K562 (cell line): ENCODE data around the gene SNX33. TPM values are rescaled to one million over a fixed set of nuclear protein-coding genes. Genes with fewer than 3 reads are reported as not detected.

Source experiments
- ATAC-seq: fragments of 200-7000 bp; cut with Tn5 transposase; 3 replicates; pipeline ENCODE4 v1.9.1; 2020; ENCODE audit warnings: moderate library complexity
- BruUV-seq: library from RNA; stranded (reverse); fragments of 400-500 nt; replicated peaks from 2 replicates; lab custom pipeline; 2021; lab: Mats Ljungman, UMichigan
- CTCF ChIA-PET: fragments of 300-600 bp; formaldehyde crosslinking; extraction: SDS; loops from one replicate; lab custom pipeline; 2021; ENCODE audit warnings: low intra/inter-chr PET ratio; lab: Yijun Ruan, JAX
- POLR2A ChIA-PET: fragments of 300-600, 350-650 bp; sonication (Branson Sonifier 250); formaldehyde crosslinking; extraction: SDS; loops from one replicate; lab custom pipeline; 2021; ENCODE audit warnings: antibody characterized with exemption, inconsistent platforms; lab: Yijun Ruan, JAX
- DNase-seq, 4 experiments: peaks; one replicate each; pipeline versions ENCODE4 v3.0.0 to v3.0.0-alpha.2; 2011 to 2018; ENCODE audit warnings: low spot score in 3 of 4, mixed read lengths in 3 of 4; ENCODE audit errors: extremely low read depth in 1 of 4
- FAIRE-seq: peaks from 2 replicates; lab custom pipeline; 2011; peaks lifted over from hg19 to GRCh38; lab: Jason Lieb, UNC
- H2AFZ ChIP-seq: 2 replicates; pipeline ENCODE4 v1.6.0; 2011; ENCODE audit warnings: low read depth, low read length, control low read depth, inconsistent platforms
- H3K27ac ChIP-seq: fragments of 200-600 bp; 3 replicates; pipeline ENCODE4 v1.8.0; 2011; ENCODE audit warnings: low read depth, mild to moderate bottlenecking, control low read depth, inconsistent platforms, low read length, moderate library complexity, mixed read lengths; ENCODE audit errors: extremely low read depth
- H3K27me3 ChIP-seq, 2 experiments: fragments of 300-600 bp in 1 of 2; 2 replicates in 1 of 2; 3 replicates in 1 of 2; pipeline versions ENCODE4 v1.6.0 to v1.8.0; 2011; ENCODE audit warnings: inconsistent platforms in 2 of 2, low read length in 2 of 2, mild to moderate bottlenecking in 1 of 2, mixed read lengths in 1 of 2, moderate library complexity in 1 of 2; ENCODE audit not compliant: control insufficient read depth in 2 of 2, insufficient read depth in 2 of 2
- H3K36me3 ChIP-seq: fragments of 300-600 bp; 3 replicates; pipeline ENCODE4 v1.8.0; 2011; ENCODE audit warnings: mild to moderate bottlenecking, low read length, inconsistent platforms; ENCODE audit not compliant: control insufficient read depth, insufficient read depth
- H3K4me1 ChIP-seq, 2 experiments: fragments of 200-600 bp in 1 of 2; replicated peaks in 1 of 2; 2 replicates in 1 of 2; 3 replicates in 1 of 2; pipeline versions ENCODE4 v1.5.1 to v1.8.0; 2011; ENCODE audit warnings: inconsistent platforms in 2 of 2, low read length in 2 of 2, mild to moderate bottlenecking in 1 of 2, mixed read lengths in 1 of 2, moderate library complexity in 1 of 2; ENCODE audit not compliant: control insufficient read depth in 2 of 2, insufficient read depth in 2 of 2
- H3K4me2 ChIP-seq: 2 replicates; pipeline ENCODE4 v1.6.1; 2011; ENCODE audit warnings: low read length, control low read depth, inconsistent platforms, mixed read lengths; ENCODE audit not compliant: insufficient read depth
- H3K4me3 ChIP-seq: fragments of 200-600 bp; sonication (generic), shearing (Covaris generic); 2 replicates; pipeline ENCODE4 v1.5.1; 2016; ENCODE audit warnings: control low read depth, inconsistent platforms
- H3K79me2 ChIP-seq: fragments of 200-600 bp; 3 replicates; pipeline ENCODE4 v1.8.0; 2011; ENCODE audit warnings: low read length, inconsistent platforms; ENCODE audit not compliant: control insufficient read depth, insufficient read depth
- H3K9ac ChIP-seq, 2 experiments: 2 replicates each; pipeline versions ENCODE4 v1.6.0 to v1.6.1; 2011; ENCODE audit warnings: low read depth in 2 of 2, low read length in 2 of 2, control low read depth in 1 of 2, inconsistent platforms in 1 of 2, mild to moderate bottlenecking in 1 of 2, mixed read lengths in 1 of 2; ENCODE audit not compliant: insufficient read depth in 1 of 2
- H3K9me1 ChIP-seq: one replicate; pipeline ENCODE4 v1.6.0; 2011; ENCODE audit warnings: inconsistent platforms, mild to moderate bottlenecking, low read length, moderate library complexity; ENCODE audit not compliant: control insufficient read depth, insufficient read depth
- H3K9me3 ChIP-seq: replicated peaks from 2 replicates; pipeline ENCODE4 v1.5.1; 2011; ENCODE audit warnings: low read depth, low read length, inconsistent platforms; ENCODE audit not compliant: control insufficient read depth, insufficient read depth
- H4K20me1 ChIP-seq: replicated peaks from 2 replicates; pipeline ENCODE4 v1.6.1; 2011; ENCODE audit warnings: low read length, inconsistent platforms, mixed read lengths; ENCODE audit not compliant: control insufficient read depth, insufficient read depth
- HDAC2 ChIP-seq: fragments of 450-650 bp; IDR thresholded peaks from 2 replicates; pipeline ENCODE4 v1.6.1; 2016; ENCODE audit warnings: mild to moderate bottlenecking
- MCM2 ChIP-seq: fragments of 450-650 bp; IDR thresholded peaks from 2 replicates; pipeline ENCODE4 v1.6.1; 2017; ENCODE audit warnings: low read depth, mild to moderate bottlenecking
- POLR2G ChIP-seq: fragments of 200-400 bp; formaldehyde crosslinking; IDR thresholded peaks from 2 replicates; pipeline ENCODE4 v1.6.1; 2017; ENCODE audit warnings: low read depth, mild to moderate bottlenecking, antibody characterized with exemption, low read length, moderate library complexity
- WGBS: fragments of 100-300 bp; shearing (Covaris generic); methylation state at CpG from one replicate; pipeline ENCODE4 v1.1.6; 2016; ENCODE audit warnings: low coverage, mixed read lengths; ENCODE audit not compliant: insufficient coverage; ENCODE audit errors: missing lambda C conversion rate; 5-methylcytosine and 5-hydroxymethylcytosine counted together
- in situ Hi-C: fragments of 300-500 bp; cut with MboI; formaldehyde crosslinking; loops from 4 replicates; pipeline ENCODE4 v1.15.0; 2018; ENCODE audit warnings: inconsistent platforms, mixed read lengths
- intact Hi-C: fragments of 100-400 bp; cut with micrococcal nuclease; formaldehyde crosslinking; loops from 2 replicates; pipeline ENCODE4 v1.14.2; 2022
- polyA plus RNA-seq, 8 experiments: library from polyadenylated mRNA; depleted of rRNA in 4 of 8; stranded (reverse) in 5 of 8; unstranded in 3 of 8; fragments of >200 nt; fragmentation: Nextera tagmentation in 2 of 8; fragmentation: Illumina TruSeq in 1 of 8; extraction: Ambion mirVana in 2 of 8; extraction: Trizol in 1 of 8; gene quantifications; 2 replicates each; pipeline versions ENCODE4 v1.2.1 to v1.2.3, GENCODE V29; 2011 to 2014; ENCODE audit warnings: inconsistent platforms in 1 of 8, missing spikeins in 1 of 8
- total RNA-seq, 7 experiments: library from RNA; depleted of rRNA in 6 of 7; stranded (reverse); fragments of >200 nt in 6 of 7; fragmentation: Illumina TruSeq in 2 of 7; extraction: Trizol in 2 of 7; gene quantifications; 2 replicates each; pipeline versions ENCODE4 v1.2.1 to v1.2.3, GENCODE V29; 2011 to 2021; ENCODE audit warnings: low replicate concordance in 1 of 7

The SNX33 gene
- total and polyA plus RNA-seq, 9 of the 15 experiments (the other 6 are each of a cell fraction or from before 2014, with no cell fraction given): 1.4 to 14.1 (median 8.2) TPM

DNA sequence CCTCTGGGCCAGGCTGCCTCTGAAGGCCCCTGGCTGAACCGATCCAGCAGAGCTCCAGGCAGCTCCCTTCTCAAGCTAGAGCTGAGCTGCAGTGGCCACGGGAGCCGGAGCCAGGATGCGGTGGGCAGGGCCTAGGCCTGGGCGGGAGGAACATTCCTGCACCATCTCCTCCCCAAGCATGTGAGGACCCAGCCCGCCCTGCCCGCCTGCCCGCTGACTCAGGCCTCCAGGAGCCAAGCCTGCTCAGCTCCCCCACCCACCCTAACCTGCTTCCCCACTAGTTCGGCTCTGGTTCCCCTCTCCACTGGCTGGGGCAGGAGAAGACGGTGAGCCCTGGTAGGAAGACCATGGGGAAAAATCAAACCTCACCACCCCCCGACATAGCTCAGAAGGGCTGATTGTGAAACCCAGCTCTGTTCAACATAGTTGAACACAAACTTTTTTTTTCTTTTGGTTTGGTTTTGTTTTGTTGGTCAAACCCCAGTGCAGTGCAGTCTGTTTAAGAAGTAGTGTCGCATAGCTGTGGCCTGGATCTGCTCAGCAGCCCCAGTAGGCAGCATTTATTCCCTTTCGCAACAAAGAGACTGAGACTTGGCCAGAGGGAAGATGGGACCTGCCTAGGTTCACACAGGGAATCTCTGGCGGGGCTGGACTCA lies 13.5 kb downstream of the SNX33 start:
- WGBS: 82% methylated on average over 9 of the region's 14 CpGs
- intact Hi-C loops (no loop called here), in situ Hi-C loops (no loop called here)
- DNase-seq (no peak), ATAC-seq (peak; percentile 9; the same call in 1 of the 3 replicates), FAIRE-seq (no peak)
- H3K27me3 ChIP-seq: no peaks in the 10 kb centered on the region
- H3K36me3 ChIP-seq: peaks cover 26% of the 10 kb centered on the region; the same call in 2 of the 3 replicates
- no peak overlapping the region; a peak in 1 of 4 replicates for H3K9ac ChIP-seq
- TF ChIP-seq HDAC2: no peak
- 0 out of 2 replicates have a peak, but pooled peaks have one; percentile 38 for TF ChIP-seq POLR2G
- BruUV-seq: no TSS peak
- 0 out of 2 replicates have a peak, but pooled peaks cover 6% of the 10 kb centered on the region for H4K20me1 ChIP-seq
- H3K9me3 ChIP-seq: no peaks in the 10 kb centered on the region
- H3K27ac ChIP-seq: no peak overlapping the region
- no peak overlapping the region for H3K4me3 ChIP-seq
- no peak overlapping the region for H3K4me2 ChIP-seq
- H3K4me1 ChIP-seq: peaks cover 0 to 23% of the 10 kb centered on the region in 2 experiments; a peak in 2 of 5 replicates
- no peaks in the 10 kb centered on the region for H3K79me2 ChIP-seq
- H3K9me1 ChIP-seq: no peaks in the 10 kb centered on the region
- H2AFZ ChIP-seq: no peak overlapping the region
- ChIA-PET POLR2A (interaction anchor here (1.0 to 1.6 kb wide), 3 partner anchors 8 to 11 kb away, joined by 3 to 10 read pairs (median 4); no protein-coding TSS in a partner anchor), CTCF (interaction anchor here (0.6 kb wide), 1 partner anchor 1029 kb away, joined by 3 read pairs; no protein-coding TSS in a partner anchor)

DNA sequence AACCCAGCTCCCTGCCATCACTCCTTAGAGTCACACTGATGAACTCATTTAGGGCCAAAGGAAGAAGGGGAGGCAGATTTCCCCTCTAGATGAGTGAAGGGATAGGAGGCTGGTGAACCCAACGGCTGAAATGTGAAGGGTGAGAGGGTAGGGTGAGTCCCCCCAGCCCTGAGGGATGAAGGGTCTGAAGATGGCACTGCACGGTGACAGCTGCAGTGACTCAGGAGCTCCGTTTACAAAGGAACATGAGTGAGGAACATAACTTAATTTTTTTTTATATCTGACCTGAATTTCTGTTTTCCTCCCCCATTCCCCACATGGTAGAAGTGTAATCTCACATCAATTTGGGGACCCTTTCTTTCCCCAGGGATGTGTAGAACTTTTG lies 14.0 kb downstream of the SNX33 start:
- Histone ChIP-seq H3K4me3 (no peak overlapping the region), H3K27ac (no peak overlapping the region), H2AFZ (no peak overlapping the region), H3K9me1 (no peaks in the 10 kb centered on the region), H3K4me2 (no peak overlapping the region), H3K79me2 (no peaks in the 10 kb centered on the region), H4K20me1 (peaks cover 7% of the 10 kb centered on the region), H3K36me3 (peaks cover 23% of the 10 kb centered on the region; the same call in 1 of the 3 replicates), H3K9ac (no peak overlapping the region; a peak in 1 of 4 replicates), H3K4me1 (peaks cover 0 to 21% of the 10 kb centered on the region in 2 experiments; a peak in 2 of 5 replicates), H3K27me3 (no peaks in the 10 kb centered on the region), H3K9me3 (no peaks in the 10 kb centered on the region)
- intact Hi-C loops (no loop called here), in situ Hi-C loops (no loop called here)
- FAIRE-seq (no peak), DNase-seq (no peak), ATAC-seq (no peak)
- ChIA-PET POLR2A (interaction anchor here (1.0 to 1.6 kb wide), 3 partner anchors 9 to 12 kb away, joined by 3 to 10 read pairs (median 4); no protein-coding TSS in a partner anchor), CTCF (interaction anchor here (0.6 kb wide), 1 partner anchor 1030 kb away, joined by 3 read pairs; no protein-coding TSS in a partner anchor)
- 24% methylated on average over 3 of the region's 3 CpGs for WGBS
- no TSS peak for BruUV-seq
- no peak for TF ChIP-seq MCM2
